Endothelial cell of umbilical vein (primary cell): ENCODE data around the gene TULP4. TPM values are rescaled to one million over a fixed set of nuclear protein-coding genes. Genes with fewer than 3 reads are reported as not detected.

Experiments
- BruUV-seq: library from RNA; stranded (reverse); fragments of 400-500 nt; replicated peaks from 2 replicates; lab custom pipeline; 2021; lab: Mats Ljungman, UMichigan
- CTCF ChIA-PET: fragments of 300-600, 350-600 bp; sonication (Branson Sonifier 250); formaldehyde crosslinking; loops from one replicate; lab custom pipeline; 2021; ENCODE audit warnings: antibody characterized with exemption, inconsistent platforms; lab: Charles Lee
- POLR2A ChIA-PET: fragments of 300-600, 350-600 bp; sonication (Branson Sonifier 250); formaldehyde crosslinking; loops from one replicate; lab custom pipeline; 2021; ENCODE audit warnings: antibody characterized with exemption, inconsistent platforms; lab: Charles Lee
- DNase-seq: peaks from one replicate; pipeline ENCODE4 v3.0.0-alpha.2; 2011; ENCODE audit warnings: low read depth, low spot score
- FAIRE-seq: peaks from 2 replicates; lab custom pipeline; 2011; peaks lifted over from hg19 to GRCh38; lab: Jason Lieb, UNC
- H2AFZ ChIP-seq: 2 replicates; pipeline ENCODE4 v1.6.0; 2012; ENCODE audit warnings: low read depth, low read length, control low read depth, inconsistent platforms
- H3K27ac ChIP-seq: 2 replicates; pipeline ENCODE4 v1.5.1; 2011; ENCODE audit warnings: low read depth, mild to moderate bottlenecking, control low read depth, low read length, moderate library complexity; ENCODE audit not compliant: insufficient read depth
- H3K27me3 ChIP-seq, 2 experiments: 2 replicates each; pipeline versions ENCODE4 v1.6.0 to v1.6.1; 2011; ENCODE audit warnings: low read length in 2 of 2, mixed read lengths in 1 of 2; ENCODE audit not compliant: control insufficient read depth in 2 of 2, insufficient read depth in 2 of 2
- H3K36me3 ChIP-seq, 2 experiments: 2 replicates in 1 of 2; 3 replicates in 1 of 2; pipeline ENCODE4 v1.5.1; 2011; ENCODE audit warnings: low read length in 2 of 2, mild to moderate bottlenecking in 1 of 2, moderate library complexity in 1 of 2; ENCODE audit not compliant: control insufficient read depth in 2 of 2, insufficient read depth in 2 of 2; ENCODE audit errors: extremely low read depth in 1 of 2
- H3K4me1 ChIP-seq: 3 replicates; pipeline ENCODE4 v1.5.1; 2011; ENCODE audit warnings: mild to moderate bottlenecking, low read length; ENCODE audit not compliant: control insufficient read depth, insufficient read depth; ENCODE audit errors: extremely low read depth
- H3K4me2 ChIP-seq: 2 replicates; pipeline ENCODE4 v1.6.1; 2011; ENCODE audit warnings: low read length, control low read depth, mixed read lengths; ENCODE audit not compliant: insufficient read depth
- H3K4me3 ChIP-seq, 3 experiments: fragments of 200-600 bp in 1 of 3; sonication (generic), shearing (Covaris generic) in 1 of 3; replicated peaks in 1 of 3; 2 replicates each; pipeline ENCODE4 v1.5.1; 2011 to 2016; ENCODE audit warnings: control low read depth in 3 of 3, low read length in 3 of 3, mild to moderate bottlenecking in 2 of 3, inconsistent platforms in 1 of 3, low read depth in 1 of 3, moderate library complexity in 1 of 3; ENCODE audit not compliant: insufficient read depth in 1 of 3
- H3K79me2 ChIP-seq: 2 replicates; pipeline ENCODE4 v1.6.0; 2012; ENCODE audit warnings: low read length, inconsistent platforms; ENCODE audit not compliant: control insufficient read depth, insufficient read depth
- H3K9ac ChIP-seq: replicated peaks from 2 replicates; pipeline ENCODE3; 2011; ENCODE audit warnings: low read length, control low read depth; ENCODE audit not compliant: insufficient read depth; ENCODE audit errors: extremely low read depth
- H3K9me1 ChIP-seq: replicated peaks from 3 replicates; pipeline ENCODE4 v1.6.0; 2011; ENCODE audit warnings: mild to moderate bottlenecking, low read length; ENCODE audit not compliant: control insufficient read depth, insufficient read depth; ENCODE audit errors: extremely low read depth
- H3K9me3 ChIP-seq: replicated peaks from 2 replicates; pipeline ENCODE4 v1.5.1; 2012; ENCODE audit warnings: low read length, inconsistent platforms; ENCODE audit not compliant: control insufficient read depth, insufficient read depth
- H4K20me1 ChIP-seq: replicated peaks from 2 replicates; pipeline ENCODE3; 2011; ENCODE audit warnings: mild to moderate bottlenecking, low read length; ENCODE audit not compliant: control insufficient read depth, insufficient read depth; ENCODE audit errors: extremely low read depth
- EZH2 ChIP-seq: IDR thresholded peaks from 2 replicates; pipeline ENCODE4 v1.6.1; 2012; ENCODE audit warnings: borderline replicate concordance, low read depth, mild to moderate bottlenecking, moderate library complexity, low read length, inconsistent platforms; ENCODE audit not compliant: severe bottlenecking
- FOS ChIP-seq: IDR thresholded peaks from 2 replicates; pipeline ENCODE4 v1.6.1; 2011; ENCODE audit warnings: mild to moderate bottlenecking, low read length, moderate library complexity, borderline replicate concordance; ENCODE audit not compliant: insufficient read depth
- GATA2 ChIP-seq: IDR thresholded peaks from 2 replicates; pipeline ENCODE4 v1.7.0; 2011; ENCODE audit warnings: low read depth, mild to moderate bottlenecking, moderate library complexity, mixed read lengths, low read length; ENCODE audit not compliant: insufficient read length, insufficient read depth
- JUN ChIP-seq: IDR thresholded peaks from 2 replicates; pipeline ENCODE4 v1.6.1; 2011; ENCODE audit warnings: borderline replicate concordance, low read depth; ENCODE audit not compliant: insufficient read length, insufficient read depth
- MYC ChIP-seq: IDR thresholded peaks from one replicate; pipeline ENCODE4 v1.6.1; 2011; ENCODE audit warnings: mild to moderate bottlenecking, low read depth, low read length
- POLR2A ChIP-seq: IDR thresholded peaks from 2 replicates; pipeline ENCODE4 v1.6.1; 2012; ENCODE audit warnings: low read depth, mild to moderate bottlenecking, control low read depth, low read length
- POLR2AphosphoS5 ChIP-seq: IDR thresholded peaks from 2 replicates; pipeline ENCODE4 v1.6.1; 2012; ENCODE audit warnings: low read depth, mild to moderate bottlenecking, control low read depth, low read length, moderate library complexity; ENCODE audit not compliant: insufficient read depth
- dilution Hi-C: fragments of 300-500 bp; cut with MboI; formaldehyde crosslinking; loops from one replicate; pipeline ENCODE4 v1.15.0; 2019; ENCODE audit warnings: low sequenced_read_pairs; ENCODE audit not compliant: extremely low pct_ligation_motif_present
- intact Hi-C: fragments of 100-400 bp; cut with micrococcal nuclease; formaldehyde crosslinking; loops from one replicate; pipeline ENCODE4 v1.10.0; 2022
- polyA plus RNA-seq, 4 experiments: library from polyadenylated mRNA; depleted of rRNA in 3 of 4; stranded (reverse) in 3 of 4; unstranded in 1 of 4; fragments of >200 nt; gene quantifications; 2 replicates each; pipeline versions ENCODE4 v1.2.1 to v1.2.3, GENCODE V29; 2011 to 2012; ENCODE audit warnings: missing spikeins in 1 of 4
- total RNA-seq: library from RNA; stranded (reverse); gene quantifications from 2 replicates; pipeline ENCODE4 v1.2.3, GENCODE V29; 2021

TULP4 gene
- total and polyA plus RNA-seq, 2 donors (not counting 3 experiments of a cell fraction or from before 2014, with no cell fraction given): 10.8 to 55.1 TPM

DNA sequence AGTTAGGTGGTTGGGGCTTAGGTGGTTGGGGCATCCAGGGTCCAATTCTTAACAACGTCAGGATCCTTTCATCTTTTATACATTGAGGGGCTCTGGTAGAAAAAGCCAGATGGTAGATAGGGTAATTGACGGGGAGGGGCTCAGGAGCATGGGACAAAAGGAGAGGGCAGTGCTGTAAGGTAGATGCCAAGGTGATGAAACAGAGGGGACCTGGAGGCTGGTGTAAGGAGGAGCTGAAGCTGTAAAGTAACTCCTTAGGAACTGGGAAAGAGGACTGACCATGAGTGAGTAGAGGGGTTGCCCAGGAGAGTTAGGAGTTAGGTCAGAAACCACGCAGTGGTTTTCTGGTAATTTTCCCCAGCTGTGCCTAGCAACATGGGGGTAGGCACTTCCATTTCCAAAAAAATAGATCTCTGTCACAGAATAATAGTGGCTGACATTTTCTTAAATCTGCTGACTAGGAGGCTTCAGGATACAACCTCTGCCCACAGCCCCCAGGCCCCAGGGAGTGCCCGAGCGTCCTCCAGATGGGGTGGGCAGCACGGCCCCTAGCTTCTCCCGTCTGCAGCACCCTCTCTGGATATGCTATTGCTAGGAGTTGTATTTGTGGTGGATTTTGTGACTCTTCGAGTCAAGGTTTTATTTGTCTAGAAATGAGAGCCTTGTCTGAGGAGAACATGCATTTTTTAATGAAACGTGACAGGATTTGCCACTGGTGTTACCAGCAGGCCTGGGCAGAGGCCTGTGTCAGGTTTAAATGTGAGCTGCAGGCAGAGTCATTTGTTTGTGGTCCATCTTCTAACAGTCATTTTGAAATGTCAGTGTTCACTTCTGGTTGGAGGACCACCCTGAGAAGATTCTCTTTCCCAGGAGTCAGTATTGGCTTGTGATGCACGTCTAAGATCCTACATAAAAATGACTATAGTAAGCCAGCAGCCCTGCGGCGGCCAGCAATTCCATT, 44.6 kb downstream of the TULP4 start:
- ChIA-PET POLR2A (interaction anchor here (0.6 kb wide), 1 partner anchor 649 kb away, joined by 4 read pairs; no protein-coding TSS in a partner anchor), CTCF (no interaction called here)
- Histone ChIP-seq H3K27me3 (no peaks in the 10 kb centered on the region), H3K9me1 (no peaks in the 10 kb centered on the region), H2AFZ (no peak overlapping the region), H3K9me3 (no peaks in the 10 kb centered on the region), H3K79me2 (peaks cover 6% of the 10 kb centered on the region), H4K20me1 (peaks cover 8% of the 10 kb centered on the region), H3K27ac (no peak overlapping the region), H3K9ac (no peak overlapping the region), H3K4me1 (peaks cover 6% of the 10 kb centered on the region), H3K4me3 (no peak overlapping the region), H3K4me2 (no peak overlapping the region), H3K36me3 (no peaks in the 10 kb centered on the region)
- intact Hi-C loops (no loop called here), dilution Hi-C loops (no loop called here)
- DNase-seq (no peak), FAIRE-seq (no peak)
- TF ChIP-seq EZH2: no peak
- TF ChIP-seq POLR2AphosphoS5: no peak
- no peak for TF ChIP-seq MYC
- TF ChIP-seq POLR2A: no peak
- no peak for TF ChIP-seq JUN
- TF ChIP-seq GATA2: no peak
- no peak for TF ChIP-seq FOS
- BruUV-seq: no TSS peak
